H9 (cell line): ENCODE data around the gene SHANK3. TPM values are rescaled to one million over a fixed set of nuclear protein-coding genes. Genes with fewer than 3 reads are reported as not detected.

Experiments
- DNase-seq: peaks from one replicate; pipeline ENCODE4 v3.0.0-alpha.2; 2017
- H2AFZ ChIP-seq: one replicate; pipeline ENCODE4 v1.6.1; 2013; ENCODE audit warnings: mild to moderate bottlenecking, low read length, control low read depth, moderate library complexity
- H2AK5ac ChIP-seq: 2 replicates; pipeline ENCODE4 v1.6.1; 2013; ENCODE audit warnings: low read length, control low read depth, mixed read lengths; ENCODE audit not compliant: insufficient read length
- H2BK120ac ChIP-seq: one replicate; pipeline ENCODE4 v1.6.1; 2013; ENCODE audit warnings: low read depth, mild to moderate bottlenecking, low read length, control low read depth, inconsistent platforms; ENCODE audit not compliant: poor library complexity, severe bottlenecking
- H2BK12ac ChIP-seq: 2 replicates; pipeline ENCODE4 v1.6.1; 2013; ENCODE audit warnings: low read length, control low read depth, mixed read lengths, low read depth; ENCODE audit not compliant: insufficient read length
- H2BK15ac ChIP-seq: 2 replicates; pipeline ENCODE4 v1.6.1; 2013; ENCODE audit warnings: low read depth, low read length, control low read depth
- H2BK20ac ChIP-seq: one replicate; pipeline ENCODE4 v1.6.1; 2013; ENCODE audit warnings: low read depth, mild to moderate bottlenecking, low read length, control low read depth, inconsistent platforms; ENCODE audit not compliant: poor library complexity, severe bottlenecking
- H2BK5ac ChIP-seq: 2 replicates; pipeline ENCODE4 v1.6.1; 2013; ENCODE audit warnings: low read length, control low read depth, mixed read lengths; ENCODE audit not compliant: insufficient read length
- H3K14ac ChIP-seq: 2 replicates; pipeline ENCODE4 v1.6.1; 2013; ENCODE audit warnings: low read length, control low read depth; ENCODE audit not compliant: insufficient read depth
- H3K18ac ChIP-seq: 2 replicates; pipeline ENCODE4 v1.6.1; 2013; ENCODE audit warnings: low read depth, mild to moderate bottlenecking, mixed read lengths, low read length, control low read depth; ENCODE audit not compliant: insufficient read length
- H3K23ac ChIP-seq: 2 replicates; pipeline ENCODE4 v1.6.1; 2013; ENCODE audit warnings: low read length, control low read depth, mixed read lengths, low read depth; ENCODE audit not compliant: insufficient read length
- H3K23me2 ChIP-seq: 2 replicates; pipeline ENCODE4 v1.6.1; 2013; ENCODE audit warnings: low read depth, mild to moderate bottlenecking, mixed read lengths, low read length, control low read depth; ENCODE audit not compliant: insufficient read length, poor library complexity, severe bottlenecking
- H3K27ac ChIP-seq: 2 replicates; pipeline ENCODE4 v1.5.1; 2013; ENCODE audit warnings: low read length, control low read depth, mixed read lengths, low read depth; ENCODE audit not compliant: insufficient read length
- H3K27me3 ChIP-seq: 2 replicates; pipeline ENCODE4 v1.6.1; 2013; ENCODE audit warnings: low read length, control low read depth, inconsistent platforms; ENCODE audit not compliant: insufficient read depth
- H3K4ac ChIP-seq: 2 replicates; pipeline ENCODE4 v1.6.1; 2013; ENCODE audit warnings: low read depth, mild to moderate bottlenecking, control low read depth, inconsistent platforms, low read length, moderate library complexity
- H3K4me1 ChIP-seq: 2 replicates; pipeline ENCODE4 v1.6.1; 2013; ENCODE audit warnings: low read length, control low read depth, inconsistent platforms; ENCODE audit not compliant: insufficient read depth
- H3K4me2 ChIP-seq: 2 replicates; pipeline ENCODE4 v1.6.1; 2013; ENCODE audit warnings: low read length, control low read depth, mixed read lengths; ENCODE audit not compliant: insufficient read length, insufficient read depth
- H3K56ac ChIP-seq: 2 replicates; pipeline ENCODE4 v1.6.1; 2013; ENCODE audit warnings: low read depth, mild to moderate bottlenecking, mixed read lengths, low read length, control low read depth; ENCODE audit not compliant: insufficient read length
- H3K79me1 ChIP-seq: 2 replicates; pipeline ENCODE4 v1.6.1; 2013; ENCODE audit warnings: low read depth, mild to moderate bottlenecking, moderate library complexity, low read length, control low read depth, inconsistent platforms; ENCODE audit not compliant: insufficient read depth, poor library complexity, severe bottlenecking
- H3K79me2 ChIP-seq: 2 replicates; pipeline ENCODE4 v1.6.1; 2013; ENCODE audit warnings: low read length, control low read depth, inconsistent platforms; ENCODE audit not compliant: insufficient read depth
- H3K9ac ChIP-seq: 2 replicates; pipeline ENCODE4 v1.6.1; 2013; ENCODE audit warnings: low read length, control low read depth, mixed read lengths; ENCODE audit not compliant: insufficient read length; ENCODE audit errors: extremely low read depth
- H3K9me3 ChIP-seq: one replicate; pipeline ENCODE4 v1.6.1; 2013; ENCODE audit warnings: low read depth, low read length, inconsistent platforms; ENCODE audit not compliant: control insufficient read depth
- H3T11ph ChIP-seq: one replicate; pipeline ENCODE4 v1.6.1; 2013; ENCODE audit warnings: mild to moderate bottlenecking, low read length, control low read depth, inconsistent platforms
- H4K20me1 ChIP-seq: one replicate; pipeline ENCODE4 v1.6.1; 2013; ENCODE audit not compliant: control insufficient read depth, insufficient read length, insufficient read depth
- H4K5ac ChIP-seq: 2 replicates; pipeline ENCODE4 v1.6.1; 2013; ENCODE audit warnings: low read depth, mild to moderate bottlenecking, mixed read lengths, low read length, control low read depth; ENCODE audit not compliant: insufficient read length
- H4K8ac ChIP-seq: replicated peaks from 2 replicates; pipeline ENCODE4 v1.6.1; 2013; ENCODE audit warnings: low read length, control low read depth, mixed read lengths, low read depth; ENCODE audit not compliant: insufficient read length
- H4K91ac ChIP-seq: 2 replicates; pipeline ENCODE4 v1.6.1; 2013; ENCODE audit warnings: low read depth, mild to moderate bottlenecking, moderate library complexity, mixed read lengths, low read length, control low read depth; ENCODE audit not compliant: insufficient read length
- H3K27ac Mint-ChIP-seq, 3 experiments: 2 replicates in 2 of 3; 3 replicates in 1 of 3; pipeline ENCODE4 v1.8.0; 2020 to 2021; ENCODE audit warnings: mixed read lengths in 3 of 3, mild to moderate bottlenecking in 1 of 3, moderate library complexity in 1 of 3
- H3K27me3 Mint-ChIP-seq: 2 replicates; pipeline ENCODE4 v1.8.0; 2021; ENCODE audit warnings: low read depth, mild to moderate bottlenecking, moderate library complexity, mixed read lengths
- H3K36me3 Mint-ChIP-seq, 3 experiments: 2 replicates in 2 of 3; 3 replicates in 1 of 3; pipeline ENCODE4 v1.8.0; 2020 to 2021; ENCODE audit warnings: low read depth in 3 of 3, mixed read lengths in 3 of 3; ENCODE audit not compliant: insufficient read depth in 1 of 3
- H3K4me1 Mint-ChIP-seq, 2 experiments: 2 replicates each; pipeline ENCODE4 v1.8.0; 2020; ENCODE audit warnings: mixed read lengths in 2 of 2
- H3K4me3 Mint-ChIP-seq, 2 experiments: 2 replicates in 1 of 2; 3 replicates in 1 of 2; pipeline ENCODE4 v1.8.0; 2020 to 2021; ENCODE audit warnings: mild to moderate bottlenecking in 2 of 2, mixed read lengths in 2 of 2, moderate library complexity in 1 of 2
- H3K9me3 Mint-ChIP-seq, 2 experiments: 2 replicates in 1 of 2; 3 replicates in 1 of 2; pipeline ENCODE4 v1.8.0; 2020; ENCODE audit warnings: mild to moderate bottlenecking in 2 of 2, mixed read lengths in 2 of 2, moderate library complexity in 1 of 2
- CTCF ChIP-seq: fragments of 200-600 bp; sonication (generic); conservative IDR thresholded peaks from 3 replicates; pipeline ENCODE4 v1.8.0; 2021; ENCODE audit warnings: antibody characterized with exemption, mild to moderate bottlenecking
- WGBS: extraction: QIAGEN DNeasy Blood & Tissue Kit; methylation state at CpG from one replicate; pipeline ENCODE4 v1.1.7; 2013; ENCODE audit warnings: missing lambda C conversion rate, low lambda C conversion rate, mixed read lengths; ENCODE audit not compliant: insufficient read length; ENCODE audit errors: extremely low coverage; 5-methylcytosine and 5-hydroxymethylcytosine counted together
- total RNA-seq: library from RNA; stranded (reverse); gene quantifications from 2 replicates; pipeline ENCODE4 v1.2.1, GENCODE V29; 2021

The SHANK3 gene
- total RNA-seq, 1 experiment from 2014 or later, result 8.7 TPM

GRCh38 chr22:50693462-50693861, 20.8 kb downstream of the SHANK3 start:
- Mint-ChIP-seq H3K36me3 (peaks cover 0 to 8% (median 7%) of the 10 kb centered on the region in 3 experiments; a peak in 6 of 7 replicates), H3K27ac (no peak overlapping the region), H3K9me3 (peaks cover 0 to 5% of the 10 kb centered on the region in 2 experiments; a peak in 1 of 5 replicates), H3K4me1 (peaks cover 6% of the 10 kb centered on the region in 2 experiments; a peak in 3 of 4 replicates), H3K4me3 (no peak overlapping the region), H3K27me3 (peaks cover 45% of the 10 kb centered on the region)
- Histone ChIP-seq H4K91ac (no peak overlapping the region), H3K9me3 (no peaks in the 10 kb centered on the region), H3K4me1 (no peaks in the 10 kb centered on the region), H2AK5ac (no peak overlapping the region), H2BK5ac (no peak overlapping the region), H3K27ac (no peak overlapping the region), H2BK15ac (no peak overlapping the region), H3K4me2 (no peak overlapping the region), H3K79me2 (no peaks in the 10 kb centered on the region), H3K27me3 (peaks cover 5% of the 10 kb centered on the region; the same call in 1 of the 2 replicates), H3K9ac (no peak overlapping the region), H3K4ac (no peak overlapping the region), H3K23ac (no peak overlapping the region), H3K18ac (no peak overlapping the region), H3K23me2 (peaks cover 8% of the 10 kb centered on the region), H3K79me1 (no peaks in the 10 kb centered on the region), H3T11ph (no peak overlapping the region), H2BK20ac (no peak overlapping the region), H3K14ac (no peak overlapping the region), H2BK12ac (no peak overlapping the region), H2AFZ (no peak overlapping the region), H2BK120ac (no peak overlapping the region), H3K56ac (no peak overlapping the region), H4K8ac (no peak overlapping the region), H4K20me1 (no peaks in the 10 kb centered on the region), H4K5ac (no peak overlapping the region)
- DNase-seq, result no peak
- TF ChIP-seq CTCF, result no peak
- WGBS, result no CpG with 5 or more reads among the region's 6 CpGs
